B cell (primary cell): ENCODE data around the gene AKT3. TPM values are rescaled to one million over a fixed set of nuclear protein-coding genes. Genes with fewer than 3 reads are reported as not detected.

Experiments
- ATAC-seq: fragments of 200-7000 bp; cut with Tn5 transposase; one replicate; pipeline ENCODE4 v1.10.0; 2021; ENCODE audit warnings: low read depth, mild to moderate bottlenecking, moderate number of reproducible peaks, moderate library complexity
- CTCF ChIA-PET: fragments of 350-600 bp; sonication (Branson Sonifier 250); formaldehyde crosslinking; loops from one replicate; lab custom pipeline; 2021; ENCODE audit warnings: antibody characterized with exemption, inconsistent platforms; lab: Charles Lee
- POLR2A ChIA-PET: fragments of 350-600 bp; sonication (Branson Sonifier 250); formaldehyde crosslinking; loops from one replicate; lab custom pipeline; 2021; ENCODE audit warnings: antibody characterized with exemption; lab: Charles Lee
- DNase-seq: peaks from one replicate; pipeline ENCODE4 v3.0.0; 2013
- H2AFZ ChIP-seq: 2 replicates; pipeline ENCODE4 v1.6.1; 2012; ENCODE audit warnings: mild to moderate bottlenecking, low read depth, low read length; ENCODE audit not compliant: insufficient read depth, poor library complexity, severe bottlenecking
- H3K27ac ChIP-seq, 2 donors: 1 replicate in 1 of 2; 2 replicates in 1 of 2; pipeline ENCODE4 v1.5.1; 2012 to 2013; ENCODE audit warnings: low read length in 2 of 2, mild to moderate bottlenecking in 2 of 2, moderate library complexity in 1 of 2
- H3K27me3 ChIP-seq, 4 experiments: fragments of 200-600 bp in 1 of 4; sonication (generic) in 1 of 4; replicated peaks in 1 of 4; 1 replicate in 2 of 4; 2 replicates in 2 of 4; pipeline versions ENCODE4 v1.6.1 to v1.7.0; 2013 to 2016; ENCODE audit warnings: low read length in 3 of 4, mild to moderate bottlenecking in 2 of 4, mixed read lengths in 1 of 4, moderate library complexity in 1 of 4; ENCODE audit not compliant: insufficient read depth in 4 of 4, control insufficient read depth in 3 of 4; ENCODE audit errors: control extremely low read depth in 1 of 4
- H3K36me3 ChIP-seq, 2 experiments: replicated peaks in 1 of 2; 1 replicate in 1 of 2; 2 replicates in 1 of 2; pipeline versions ENCODE4 v1.6.1 to v1.7.1; 2013; ENCODE audit warnings: low read length in 1 of 2; ENCODE audit not compliant: insufficient read depth in 2 of 2, control insufficient read depth in 1 of 2; ENCODE audit errors: control extremely low read depth in 1 of 2, extremely low read depth in 1 of 2
- H3K4me1 ChIP-seq, 2 donors: fragments of 200-600 bp in 1 of 2; sonication (generic) in 1 of 2; 1 replicate in 1 of 2; 2 replicates in 1 of 2; pipeline versions ENCODE4 v1.5.1 to v1.6.1; 2013 to 2017; ENCODE audit warnings: low read length in 2 of 2; ENCODE audit not compliant: control insufficient read depth in 2 of 2, insufficient read depth in 2 of 2
- H3K4me2 ChIP-seq: replicated peaks from 2 replicates; pipeline ENCODE3; 2012; ENCODE audit warnings: mild to moderate bottlenecking, low read depth, low read length; ENCODE audit not compliant: poor library complexity, severe bottlenecking
- H3K4me3 ChIP-seq, 5 experiments: fragments of 200-600 bp in 1 of 5; sonication (generic) in 1 of 5; 1 replicate in 3 of 5; 2 replicates in 2 of 5; pipeline versions ENCODE4 v1.5.1 to v1.7.0; 2011 to 2016; ENCODE audit warnings: low read length in 4 of 5, mild to moderate bottlenecking in 4 of 5, low read depth in 2 of 5, control low read depth in 1 of 5, moderate library complexity in 1 of 5; ENCODE audit not compliant: insufficient read depth in 1 of 5; ENCODE audit errors: control extremely low read depth in 1 of 5, extremely low read depth in 1 of 5
- H3K79me2 ChIP-seq: fragments of 200-600 bp; sonication (generic); one replicate; pipeline ENCODE4 v1.6.0; 2016; ENCODE audit warnings: low read length; ENCODE audit not compliant: control insufficient read depth, insufficient read depth
- H3K9ac ChIP-seq: fragments of 200-600 bp; sonication (generic); 2 replicates; pipeline ENCODE4 v1.6.1; 2017; ENCODE audit warnings: mild to moderate bottlenecking, low read length, moderate library complexity
- H3K9me3 ChIP-seq, 3 donors: one replicate each; pipeline versions ENCODE4 v1.6.1 to v1.7.1; 2013; ENCODE audit warnings: low read length in 2 of 3; ENCODE audit not compliant: control insufficient read depth in 2 of 3, insufficient read depth in 1 of 3; ENCODE audit errors: control extremely low read depth in 1 of 3
- H4K20me1 ChIP-seq: 2 replicates; pipeline ENCODE4 v1.6.0; 2012; ENCODE audit warnings: mild to moderate bottlenecking, low read length; ENCODE audit not compliant: insufficient read depth, control insufficient read depth, poor library complexity, severe bottlenecking
- H3K27ac Mint-ChIP-seq: one replicate; pipeline ENCODE4 v1.8.0; 2021; ENCODE audit warnings: mixed read lengths
- H3K27me3 Mint-ChIP-seq: one replicate; pipeline ENCODE4 v1.8.0; 2021; ENCODE audit warnings: mixed read lengths
- H3K4me1 Mint-ChIP-seq: one replicate; pipeline ENCODE4 v1.8.0; 2021; ENCODE audit warnings: mixed read lengths
- H3K4me3 Mint-ChIP-seq: one replicate; pipeline ENCODE4 v1.8.0; 2021; ENCODE audit warnings: mixed read lengths
- H3K9me3 Mint-ChIP-seq: one replicate; pipeline ENCODE4 v1.8.0; 2022; ENCODE audit warnings: mixed read lengths; ENCODE audit not compliant: insufficient read depth
- EZH2 ChIP-seq: IDR thresholded peaks from 2 replicates; pipeline ENCODE4 v1.6.1; 2012; ENCODE audit warnings: borderline replicate concordance, low read depth, mild to moderate bottlenecking, moderate library complexity, low read length; ENCODE audit not compliant: insufficient read depth, poor library complexity, severe bottlenecking
- WGBS: methylation state at CpG from one replicate; pipeline ENCODE4 v1.1.5; 2013; ENCODE audit warnings: missing lambda C conversion rate; ENCODE audit not compliant: insufficient coverage; 5-methylcytosine and 5-hydroxymethylcytosine counted together
- intact Hi-C: fragments of 100-400 bp; cut with micrococcal nuclease; formaldehyde crosslinking; loops from one replicate; pipeline ENCODE4 v1.10.0; 2022
- polyA plus RNA-seq: library from polyadenylated mRNA; depleted of rRNA; stranded (reverse); fragments of >200 nt; gene quantifications from 2 replicates; pipeline ENCODE4 v1.2.3, GENCODE V29; 2012
- total RNA-seq, 2 donors: library from RNA; stranded (reverse); fragments of 120-200 nt in 1 of 2; gene quantifications; 1 replicate in 1 of 2; 2 replicates in 1 of 2; pipeline versions ENCODE4 v1.2.3 to v1.2.4, GENCODE V29; 2013 to 2022
- TF ChIP-seq, protein P1 (sequence below): fragments of 200-600 bp; IDR thresholded peaks from one replicate; pipeline ENCODE4 v1.8.0; 2022; ENCODE audit warnings: antibody characterized with exemption, mild to moderate bottlenecking

AKT3 gene
- total and polyA plus RNA-seq, 2 donors (not counting 1 experiment from before 2014, with no cell fraction given) = 4.4 to 148 TPM

DNA sequence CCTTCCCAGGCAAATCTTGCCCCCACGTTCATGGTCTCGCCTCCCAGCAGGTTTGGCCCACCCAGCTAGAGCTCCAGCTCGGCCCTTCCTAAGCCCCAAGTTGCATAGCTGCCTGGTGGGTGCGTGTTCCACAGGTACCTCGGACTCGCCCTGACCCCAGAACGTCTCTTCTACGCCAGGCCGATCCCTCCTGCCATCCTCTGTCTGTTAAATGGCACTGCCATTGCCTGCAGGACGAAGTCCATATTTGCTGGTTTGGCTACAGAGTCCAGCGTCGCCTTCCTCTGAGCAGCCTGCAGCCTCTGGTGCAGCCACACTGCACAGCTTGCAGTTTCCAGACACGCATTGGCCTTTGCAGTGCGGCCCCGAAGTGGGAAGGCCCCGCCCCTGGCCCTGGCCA, 366.1 kb downstream of the AKT3 start:
- intact Hi-C loops = no loop called here
- CTCF ChIA-PET = no interaction called here
- H3K27ac Mint-ChIP-seq = no peak overlapping the region
- TF ChIP-seq, protein P1, sequence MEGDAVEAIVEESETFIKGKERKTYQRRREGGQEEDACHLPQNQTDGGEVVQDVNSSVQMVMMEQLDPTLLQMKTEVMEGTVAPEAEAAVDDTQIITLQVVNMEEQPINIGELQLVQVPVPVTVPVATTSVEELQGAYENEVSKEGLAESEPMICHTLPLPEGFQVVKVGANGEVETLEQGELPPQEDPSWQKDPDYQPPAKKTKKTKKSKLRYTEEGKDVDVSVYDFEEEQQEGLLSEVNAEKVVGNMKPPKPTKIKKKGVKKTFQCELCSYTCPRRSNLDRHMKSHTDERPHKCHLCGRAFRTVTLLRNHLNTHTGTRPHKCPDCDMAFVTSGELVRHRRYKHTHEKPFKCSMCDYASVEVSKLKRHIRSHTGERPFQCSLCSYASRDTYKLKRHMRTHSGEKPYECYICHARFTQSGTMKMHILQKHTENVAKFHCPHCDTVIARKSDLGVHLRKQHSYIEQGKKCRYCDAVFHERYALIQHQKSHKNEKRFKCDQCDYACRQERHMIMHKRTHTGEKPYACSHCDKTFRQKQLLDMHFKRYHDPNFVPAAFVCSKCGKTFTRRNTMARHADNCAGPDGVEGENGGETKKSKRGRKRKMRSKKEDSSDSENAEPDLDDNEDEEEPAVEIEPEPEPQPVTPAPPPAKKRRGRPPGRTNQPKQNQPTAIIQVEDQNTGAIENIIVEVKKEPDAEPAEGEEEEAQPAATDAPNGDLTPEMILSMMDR = no peak
- TF ChIP-seq EZH2 = no peak
- ATAC-seq = no peak
- no peaks in the 10 kb centered on the region for H4K20me1 ChIP-seq
- peaks cover 0 to 1% of the 10 kb centered on the region in 2 experiments for H3K36me3 ChIP-seq
- no peak overlapping the region for H3K4me2 ChIP-seq
- H3K27ac ChIP-seq = no peak overlapping the region
- no peak overlapping the region for H3K9ac ChIP-seq
- no peaks in the 10 kb centered on the region for H3K9me3 Mint-ChIP-seq
- H3K27me3 Mint-ChIP-seq = peaks cover 4% of the 10 kb centered on the region
- DNase-seq = no peak
- peaks cover 21% of the 10 kb centered on the region for H3K4me1 Mint-ChIP-seq
- WGBS = 97% methylated on average over 16 of the region's 16 CpGs
- POLR2A ChIA-PET = no interaction called here
- no peak overlapping the region for H2AFZ ChIP-seq
- H3K9me3 ChIP-seq = peaks cover 0 to 3% (median 0%) of the 10 kb centered on the region in 3 donors
- peaks cover 0 to 12% (median 0%) of the 10 kb centered on the region in 4 experiments for H3K27me3 ChIP-seq
- peak overlapping the region; percentile 84 for H3K4me3 Mint-ChIP-seq
- H3K4me1 ChIP-seq = peaks cover 9 to 12% of the 10 kb centered on the region in 2 donors
- H3K79me2 ChIP-seq = no peaks in the 10 kb centered on the region
- H3K4me3 ChIP-seq = no peak overlapping the region

DNA sequence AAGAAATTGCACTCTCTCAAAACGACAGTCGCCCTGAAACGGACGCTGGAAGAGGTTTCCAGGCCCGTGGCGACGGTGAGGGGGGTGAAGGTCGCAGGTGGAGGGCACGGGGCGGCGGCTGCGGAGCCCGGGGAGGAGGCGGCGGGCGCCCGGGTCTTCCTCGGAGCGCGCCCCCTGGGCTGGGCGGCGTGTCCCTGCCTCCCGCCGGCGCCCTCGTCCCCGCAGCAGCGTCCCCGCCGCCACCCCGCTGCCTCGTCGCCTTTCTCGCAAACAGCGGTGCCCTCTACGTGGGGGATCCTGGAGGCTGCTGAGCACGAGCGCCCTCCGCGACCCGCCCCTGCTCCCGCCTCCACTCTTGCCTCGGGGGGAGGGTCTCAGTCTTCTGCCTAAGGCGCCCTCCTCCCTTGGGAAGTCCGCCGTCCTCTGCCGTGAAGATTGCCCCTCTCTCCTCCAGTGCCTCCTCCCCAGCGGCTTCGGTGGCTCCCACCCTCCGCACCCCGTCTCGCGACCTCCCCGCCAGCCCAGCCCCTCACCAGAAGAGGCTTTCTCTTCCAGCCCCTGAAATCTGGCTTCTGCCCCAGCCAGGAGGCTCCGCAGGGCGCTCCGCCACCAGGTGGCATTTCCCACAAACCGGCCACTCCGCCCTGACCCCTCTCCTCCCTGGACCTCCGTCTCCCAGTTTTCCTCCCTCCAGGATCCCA, 366.8 kb downstream of the AKT3 start:
- peak overlapping the region in 4 of 5 experiments; percentile 37 to 75 (median 48) for H3K4me3 ChIP-seq
- peak overlapping the region; percentile 95 for H3K4me2 ChIP-seq
- 14% methylated on average over 53 of the region's 60 CpGs for WGBS

More for the DNA sequence above, 366.8 kb downstream of the AKT3 start:
- peak overlapping the region in 1 of 2 donors; percentile 37 for H3K27ac ChIP-seq
- peaks cover 9 to 12% of the 10 kb centered on the region in 2 donors for H3K4me1 ChIP-seq
- H2AFZ ChIP-seq = peak overlapping the region; percentile 60
- H3K27me3 ChIP-seq = peaks cover 0 to 12% (median 0%) of the 10 kb centered on the region in 4 experiments
- no peaks in the 10 kb centered on the region for H4K20me1 ChIP-seq
- H3K4me1 Mint-ChIP-seq = peaks cover 21% of the 10 kb centered on the region
- DNase-seq (peak; percentile 34), ATAC-seq (peak; percentile 40)
- H3K4me3 Mint-ChIP-seq = peak overlapping the region; percentile 84
- H3K36me3 ChIP-seq = no peaks in the 10 kb centered on the region
- no peaks in the 10 kb centered on the region for H3K79me2 ChIP-seq
- intact Hi-C loops = no loop called here
- ChIA-PET POLR2A (interaction anchor here (1.4 kb wide), 1 partner anchor 19 kb away, joined by 5 read pairs; no protein-coding TSS in a partner anchor), CTCF (no interaction called here)
- H3K27me3 Mint-ChIP-seq = peaks cover 4% of the 10 kb centered on the region
- no peak overlapping the region for H3K27ac Mint-ChIP-seq
- no peaks in the 10 kb centered on the region for H3K9me3 Mint-ChIP-seq
- H3K9ac ChIP-seq = peak overlapping the region; percentile 72
- TF ChIP-seq, protein P1 = no peak
- no peak for TF ChIP-seq EZH2
- H3K9me3 ChIP-seq = peaks cover 0 to 3% (median 0%) of the 10 kb centered on the region in 3 donors
